Fibroblast of skin of back (primary cell): ENCODE measurements around the gene S100A7A.

ENCODE experiments used
- DNase-seq: peaks from one replicate; pipeline ENCODE4 v3.0.0-alpha.2; 2013

S100A7A gene

DNA sequence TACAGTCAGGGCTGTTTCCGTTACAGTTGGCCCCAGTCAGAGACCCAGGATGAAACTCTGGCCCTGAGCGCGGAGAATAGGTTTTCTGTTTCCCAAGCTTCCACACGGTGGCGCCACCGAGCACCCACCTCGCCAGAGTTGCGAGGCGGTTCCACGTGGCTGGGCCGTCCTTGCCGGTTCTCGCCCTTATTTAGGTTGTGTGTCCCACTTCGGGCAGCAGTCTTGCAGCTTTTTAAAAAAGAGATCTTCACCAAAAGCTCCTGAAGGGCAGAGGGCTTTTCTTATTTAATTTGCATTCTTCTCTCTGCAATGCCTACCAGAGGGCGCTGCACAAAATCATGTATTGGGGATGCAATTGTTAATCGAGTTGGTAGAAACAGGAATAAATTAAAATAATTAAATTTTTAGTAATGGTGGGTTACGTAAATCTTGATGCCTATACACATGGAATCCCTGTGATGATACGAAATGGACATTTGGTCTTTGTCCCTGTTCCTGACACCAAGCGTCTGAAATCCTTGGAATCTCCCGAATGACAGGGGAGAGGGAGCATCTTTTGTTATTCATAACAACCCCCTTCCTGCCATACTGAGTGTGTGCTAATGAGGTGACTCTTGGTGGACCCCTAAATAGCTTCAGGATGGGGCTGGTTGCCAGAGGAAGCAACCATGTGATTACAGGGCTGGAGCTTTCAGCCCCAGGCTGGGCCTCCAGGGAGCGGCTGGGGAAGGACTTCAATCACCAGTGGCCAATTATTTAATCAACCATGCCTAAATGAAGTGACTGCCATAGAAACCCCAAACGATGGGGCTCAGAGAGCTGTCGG lies 49.7 kb downstream of the S100A7A start:
- DNase-seq = peak; percentile 30

DNA sequence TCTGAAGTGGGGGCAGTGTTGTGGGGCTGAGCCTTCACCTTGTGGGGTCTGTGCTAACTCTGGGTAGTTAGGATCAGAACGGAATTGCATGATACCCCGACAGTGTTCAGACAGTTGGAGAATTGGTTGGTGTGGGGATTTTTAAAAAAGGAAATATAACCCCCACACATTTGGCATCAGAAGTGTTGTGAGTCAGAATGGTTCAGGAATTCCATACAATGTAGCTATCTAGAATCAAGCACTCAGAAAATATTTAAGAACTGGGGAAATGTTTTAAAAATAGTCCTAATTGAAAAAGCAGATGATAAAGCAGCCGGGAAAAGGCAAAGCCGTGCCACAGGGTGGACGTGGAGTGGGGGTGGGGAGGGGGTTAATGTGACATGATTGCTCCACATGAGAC lies 50.6 kb downstream of the S100A7A start:
- DNase-seq = peak; percentile 27

DNA sequence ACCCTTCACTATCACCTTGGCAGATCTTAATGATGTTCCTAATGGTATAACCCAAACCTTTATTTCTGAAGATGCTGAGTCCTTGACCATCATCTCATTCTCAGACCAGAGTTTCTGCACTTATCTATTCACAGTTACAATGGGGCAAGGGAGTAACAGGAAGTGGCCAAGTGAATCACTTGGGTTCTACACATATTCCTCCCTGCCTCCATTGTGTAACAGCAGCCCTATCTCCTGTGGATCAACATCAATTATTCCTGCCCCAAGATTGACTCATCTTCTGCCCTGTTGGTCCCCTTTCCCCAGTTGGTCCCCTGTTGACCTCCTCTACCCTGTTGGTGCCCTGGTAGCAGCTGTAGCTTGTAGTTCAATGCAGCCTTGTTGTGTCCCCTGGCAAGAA lies 54.4 kb downstream of the S100A7A start:
- no peak for DNase-seq
